NCI-H69 (cell line): ENCODE measurements around the gene HCFC1.

ENCODE experiments used
- DNase-seq: peaks from one replicate; lab custom pipeline; 2025; lab: John Stamatoyannopoulos, UW

The HCFC1 gene

DNA sequence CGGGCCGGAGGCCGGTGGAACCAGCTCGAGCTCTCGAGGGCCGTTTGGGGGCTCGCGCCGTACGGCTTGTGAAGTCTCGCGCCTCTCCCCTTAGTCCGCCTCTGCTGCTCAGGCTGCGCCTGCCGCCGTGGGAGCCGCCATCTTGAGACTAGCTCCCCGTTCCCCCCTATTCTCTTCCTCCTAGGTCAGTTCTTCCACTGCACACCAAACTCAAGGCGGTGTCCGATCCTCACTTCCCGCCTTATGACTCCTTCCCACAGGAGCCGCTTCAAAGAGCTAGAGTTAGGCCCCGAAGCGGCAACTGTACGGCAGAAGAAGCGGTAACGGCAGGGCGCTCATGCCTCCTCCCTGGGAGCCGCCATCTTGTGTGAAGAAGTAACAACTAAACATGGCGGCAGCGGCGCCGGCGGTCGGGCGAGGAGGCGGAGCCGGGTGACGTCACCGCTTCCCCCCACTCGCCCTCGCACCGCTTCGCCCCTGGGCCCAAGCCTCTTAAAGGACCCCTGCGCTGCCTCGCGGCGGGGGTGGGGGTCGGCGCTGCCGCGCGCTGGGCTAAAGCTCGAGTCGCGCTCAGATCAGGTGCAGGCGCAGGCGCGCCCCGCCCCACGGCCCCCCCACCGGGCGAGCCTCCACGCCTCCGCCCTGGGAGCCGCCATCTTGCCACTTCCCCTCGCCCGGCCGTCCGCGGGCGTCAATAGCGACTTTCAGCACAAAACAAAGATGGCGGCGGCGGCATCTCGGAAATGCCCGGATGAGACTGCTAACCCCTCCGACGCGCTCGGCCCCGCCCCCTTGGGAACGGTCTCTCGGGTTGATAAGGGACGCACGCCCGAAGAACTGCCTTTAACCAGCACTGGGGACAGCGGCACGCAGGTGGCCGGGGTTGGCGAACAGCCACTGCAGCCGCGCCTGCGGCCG lies at the start of gene HCFC1:
Gene HCFC1 (minus strand): TSS at position 369 of the 918 bp plus-strand sequence. CDS start 978 bp downstream, outside the sequence.
- DNase-seq = peak; percentile 97

GRCh38 chrX:154021131-154021611 lies 49.6 kb upstream of the HCFC1 start:
- no peak for DNase-seq

DNA sequence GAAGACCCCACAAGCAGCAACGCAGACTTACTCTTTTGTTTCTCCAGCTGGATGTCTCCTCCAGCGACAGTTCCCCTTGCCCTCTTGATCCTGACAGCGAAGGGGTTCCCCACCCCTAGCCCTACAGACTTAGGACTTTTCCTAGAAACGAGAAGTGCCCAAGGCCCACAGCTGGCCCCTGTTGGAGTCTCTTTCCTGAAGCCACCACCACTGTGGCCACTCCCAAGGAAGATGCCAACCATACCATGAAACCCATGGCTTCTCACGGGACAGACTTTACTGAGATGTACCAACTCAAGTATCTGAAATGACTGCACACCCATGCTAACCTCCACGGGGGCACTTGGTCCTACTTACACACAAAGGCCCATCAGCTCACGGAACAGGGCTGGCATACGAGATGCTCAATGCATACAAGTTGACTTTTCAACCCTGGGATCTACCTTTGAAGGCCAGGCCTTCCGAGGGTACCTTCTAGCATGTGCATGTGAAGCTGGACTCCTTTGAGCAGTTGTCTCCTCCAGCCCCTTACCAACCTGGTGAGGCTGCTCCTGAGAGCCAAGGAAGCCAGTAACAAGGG lies 49.0 kb upstream of the HCFC1 start:
- peak; percentile 12 for DNase-seq

DNA sequence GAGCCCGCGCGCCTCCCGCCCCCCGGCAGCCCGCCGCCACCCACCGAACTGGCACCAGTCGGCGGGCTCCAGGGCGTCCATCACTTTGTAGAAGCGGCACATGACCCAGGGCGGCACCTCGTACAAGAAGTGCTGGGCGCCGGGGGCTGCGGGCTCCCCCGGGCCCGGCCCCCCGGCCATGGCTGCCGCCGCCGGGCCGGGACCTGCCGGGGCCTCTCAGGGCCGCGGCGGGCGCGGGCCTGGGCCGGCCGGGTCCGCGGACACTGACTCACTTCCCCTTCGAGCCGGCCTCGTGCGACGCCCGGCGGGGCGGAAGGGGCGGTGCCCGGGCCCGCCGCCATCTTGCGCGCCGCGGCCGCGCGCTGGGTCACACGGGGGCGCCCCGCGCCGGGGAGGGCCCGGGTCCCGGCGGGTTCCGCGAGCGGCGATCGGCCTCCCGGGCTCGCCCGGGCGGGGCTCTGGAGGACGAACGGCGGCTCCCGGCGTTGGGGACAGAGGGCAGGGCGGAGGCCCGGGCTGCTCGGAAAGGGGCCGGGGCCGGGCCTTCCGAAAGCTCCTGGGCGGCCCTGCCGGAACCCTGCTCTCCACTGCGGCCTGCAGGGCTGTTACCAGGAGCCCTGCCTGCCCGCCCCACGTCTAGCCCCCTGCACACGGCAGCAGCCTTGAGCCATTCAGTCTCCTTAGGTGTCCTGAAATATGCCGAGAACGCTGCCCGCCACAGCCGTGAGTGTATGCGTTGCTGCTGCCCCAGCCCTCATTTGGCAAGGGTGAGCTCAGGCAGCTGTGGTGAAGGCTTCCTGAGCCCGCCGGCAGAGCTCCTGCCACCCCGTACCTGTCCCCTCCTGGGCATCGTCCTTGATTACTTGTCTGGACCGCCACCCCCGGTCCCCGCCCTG lies 48.3 kb upstream of the HCFC1 start, which contains the start of gene IRAK1:
Gene IRAK1 (minus strand): TSS at position 270 of the 896 bp plus-strand sequence. CDS start 90 bp downstream, at position 180.
- peak; percentile 76 for DNase-seq

- DNase-seq = peak; percentile 46
Observed at GRCh38 chrX:154019061-154019621, 47.5 kb upstream of the HCFC1 start.

GRCh38 chrX:154018518-154019060 lies 47.0 kb upstream of the HCFC1 start:
- no peak for DNase-seq

- DNase-seq = no peak
Observed at GRCh38 chrX:154017766-154018517, 46.3 kb upstream of the HCFC1 start.

DNA sequence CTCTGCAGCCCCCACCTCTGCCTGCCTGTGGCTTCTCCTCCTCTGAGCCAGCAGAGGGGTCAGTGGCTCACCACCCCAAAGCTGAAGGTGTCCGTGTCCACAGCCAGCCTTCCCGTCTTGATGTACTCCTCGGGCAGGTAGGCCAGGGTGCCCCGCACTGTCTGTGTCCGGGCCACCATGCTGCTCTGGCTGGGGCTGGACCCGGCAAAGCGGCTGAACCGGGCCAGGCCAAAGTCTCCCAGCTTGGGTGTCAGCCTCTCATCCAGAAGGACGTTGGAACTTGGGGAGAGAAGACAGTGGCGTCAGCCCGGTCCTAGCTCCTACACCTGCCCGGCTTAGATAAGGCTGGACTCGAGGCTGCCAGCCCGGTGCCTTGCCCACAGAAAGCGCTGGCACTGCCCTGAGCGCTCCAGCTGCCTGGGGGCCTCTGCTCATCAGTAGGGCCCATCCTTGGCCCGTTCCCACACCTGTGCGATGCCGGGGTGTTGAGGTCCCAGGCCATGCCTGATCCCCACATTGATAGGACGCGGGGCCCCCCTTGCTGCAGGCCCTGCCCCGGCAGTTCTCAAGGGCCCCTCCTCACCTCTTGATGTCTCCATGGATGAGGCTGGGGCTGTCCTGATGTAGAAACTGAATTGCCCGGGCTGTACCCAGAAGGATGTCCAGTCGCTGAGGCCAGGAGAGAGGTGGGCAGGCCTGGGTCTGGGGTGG lies 44.9 kb upstream of the HCFC1 start:
- DNase-seq = no peak

DNA sequence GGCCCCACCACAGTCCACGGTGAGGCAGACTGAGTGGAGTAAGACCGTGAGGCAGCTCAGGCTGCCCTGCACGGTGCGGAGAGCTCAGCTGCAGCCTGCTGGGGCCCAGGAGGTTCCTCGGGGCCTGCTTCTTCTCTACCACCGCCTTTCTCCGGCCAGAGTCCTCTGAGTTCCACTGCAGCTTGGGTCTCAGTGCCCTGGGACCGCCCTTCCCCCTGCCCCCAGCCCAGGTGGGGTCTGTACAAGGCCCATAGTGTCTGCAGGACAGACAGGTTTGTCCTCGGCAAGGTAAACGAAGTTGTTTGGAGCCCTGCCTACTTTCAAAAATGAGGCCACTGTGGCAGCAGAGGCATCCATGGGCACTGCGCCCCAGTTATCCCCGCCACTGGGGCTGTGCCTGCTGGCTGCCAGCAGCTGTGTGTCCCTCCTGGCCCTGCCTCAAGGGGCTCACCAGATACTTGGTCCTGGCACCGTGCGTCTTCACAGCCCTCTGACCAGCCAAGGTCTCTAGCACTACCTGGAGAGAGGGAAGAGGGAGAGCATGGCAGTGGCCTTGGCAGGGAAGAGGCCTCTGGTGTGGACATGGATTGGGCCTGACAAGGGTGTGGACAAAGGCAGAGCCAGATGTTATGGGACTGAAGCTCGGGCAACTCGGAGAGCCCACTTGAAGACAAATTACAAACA lies 44.1 kb upstream of the HCFC1 start:
- no peak for DNase-seq

DNA sequence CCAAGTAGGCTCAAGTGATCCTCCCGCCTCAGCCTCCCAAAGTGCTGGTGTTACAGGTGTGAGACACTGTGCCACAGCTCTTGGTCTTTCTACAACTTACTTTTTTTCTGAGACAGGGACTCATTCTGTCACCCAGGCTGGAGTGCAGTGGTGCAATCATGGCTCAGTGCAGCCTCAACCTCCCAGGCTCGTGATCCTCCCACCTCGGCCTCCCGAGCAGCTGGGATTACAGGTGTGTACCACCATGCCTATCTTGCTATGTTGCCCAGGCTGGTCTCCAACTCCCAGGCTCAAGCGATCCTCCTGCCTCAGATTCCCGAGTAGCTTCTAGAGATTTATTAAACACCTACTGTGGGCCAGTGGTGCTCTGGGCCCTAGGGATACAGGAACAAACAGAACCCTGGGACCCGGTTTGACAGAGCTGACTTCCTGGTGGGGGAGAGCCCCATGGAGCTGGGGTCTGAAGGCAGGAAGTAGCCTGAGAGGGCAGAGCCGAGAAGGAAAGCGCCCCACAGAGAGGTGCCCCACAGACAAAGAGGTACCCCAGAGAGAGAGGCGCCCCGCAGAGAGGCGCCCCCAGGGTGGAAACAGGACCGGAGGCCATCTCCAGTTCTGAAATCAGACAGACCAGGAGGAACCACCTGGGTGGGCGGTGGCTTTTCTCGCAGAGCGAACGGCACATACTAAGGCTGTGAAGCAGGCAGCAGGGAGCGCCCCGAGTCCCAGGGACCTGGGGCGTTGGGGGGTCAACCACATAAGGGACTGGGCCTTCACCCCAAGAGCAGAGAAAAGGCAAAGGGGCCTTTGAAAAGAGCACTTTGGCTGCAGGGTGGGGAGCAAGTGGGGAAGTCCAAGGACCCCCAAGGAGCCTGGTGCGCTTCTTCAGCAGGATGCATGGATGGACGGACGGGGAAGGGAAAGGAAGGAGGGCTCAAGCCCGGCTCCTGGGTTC lies 43.1 kb upstream of the HCFC1 start:
- no peak for DNase-seq

DNA sequence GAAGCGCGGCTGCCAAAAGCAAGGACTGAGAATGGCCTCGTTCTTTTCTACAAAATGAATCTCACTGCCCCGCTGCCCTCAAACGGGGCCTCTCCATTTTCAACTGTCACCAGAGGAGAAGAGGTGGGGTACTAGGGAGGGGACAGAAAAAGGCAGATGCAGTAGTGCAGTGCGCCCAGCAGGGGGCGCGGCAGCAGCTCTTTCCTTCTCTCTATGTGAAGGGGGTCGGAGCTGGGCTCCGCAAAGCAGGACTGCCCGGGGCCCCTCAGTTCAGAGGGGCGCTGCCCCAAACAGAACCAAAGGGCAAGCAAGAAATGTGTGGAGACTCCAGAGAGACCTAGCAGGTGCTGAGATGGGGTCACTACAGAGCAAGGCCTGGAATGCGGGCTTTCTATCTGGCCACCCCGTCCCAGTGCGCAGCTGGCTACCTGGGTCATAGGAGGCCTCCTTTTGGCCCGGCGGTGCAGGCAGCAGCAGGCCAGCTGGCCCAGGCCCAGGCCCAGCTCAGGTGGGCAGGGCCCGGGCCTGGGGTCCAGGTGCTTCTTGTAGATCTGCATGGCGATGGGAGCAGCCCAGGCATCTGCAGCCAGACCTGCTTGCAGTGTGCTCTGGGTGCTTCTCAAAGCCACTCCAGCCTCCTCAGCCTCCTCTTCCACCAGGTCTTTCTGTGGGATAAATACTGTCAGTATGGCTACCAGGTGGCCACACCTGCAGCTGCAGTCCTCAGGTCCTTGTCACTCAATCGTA lies 42.2 kb upstream of the HCFC1 start:
- DNase-seq = peak; percentile 22

- DNase-seq = no peak
Observed at GRCh38 chrX:154013001-154013421, 41.4 kb upstream of the HCFC1 start.

GRCh38 chrX:154012336-154012991 lies 40.8 kb upstream of the HCFC1 start:
- DNase-seq = no peak

- DNase-seq = no peak
Observed at GRCh38 chrX:154011376-154012335, 40.0 kb upstream of the HCFC1 start.

DNA sequence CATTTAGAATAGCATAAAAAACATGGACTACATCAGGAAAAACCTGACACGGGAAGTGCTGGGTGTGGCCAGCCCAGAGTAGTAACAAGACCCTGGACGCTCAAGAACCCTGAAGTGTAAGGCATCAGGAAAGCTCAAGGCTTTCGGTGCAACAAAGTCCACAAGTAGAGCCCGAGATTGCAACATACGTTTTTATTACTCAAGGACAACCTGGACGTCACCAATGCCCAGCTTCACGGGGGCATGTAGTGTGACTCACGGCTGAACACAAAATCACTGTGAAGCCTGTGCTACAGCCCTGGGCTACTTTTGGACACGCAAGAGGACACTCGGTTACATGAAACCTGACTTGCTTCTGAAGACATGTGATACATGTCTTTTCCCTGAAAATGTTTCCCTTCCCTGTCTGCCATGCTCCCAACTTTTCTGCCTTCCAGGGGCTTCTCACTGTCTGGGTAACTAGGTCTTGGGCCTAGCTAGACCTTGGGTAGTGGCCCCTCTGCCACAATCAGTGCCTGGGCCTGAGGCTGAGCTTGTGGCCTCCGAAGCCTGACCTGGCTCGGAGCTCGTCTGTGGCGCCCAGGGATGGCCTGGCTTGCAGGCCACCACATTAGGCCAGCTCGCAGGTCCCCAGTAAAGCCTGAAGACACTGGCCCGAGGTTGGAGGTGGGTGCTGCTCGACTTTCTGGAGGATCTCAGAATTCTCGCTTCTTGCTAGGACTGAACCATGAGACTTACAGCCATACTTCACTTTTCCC lies 38.9 kb upstream of the HCFC1 start:
- DNase-seq = no peak
